Right ventricle myocardium superior (tissue), 1 donor: ENCODE data around the gene GNGT1. TPM values are rescaled to one million over a fixed set of nuclear protein-coding genes. Genes with fewer than 3 reads are reported as not detected.
"Not testable (repeated sequence)": the region's sequence is repeated elsewhere in the genome, so short reads cannot be mapped to it uniquely, and the experiment has no call there.

ENCODE experiments used
- ATAC-seq: fragments of 200-7000 bp; cut with Tn5 transposase; one replicate; pipeline ENCODE4 v1.9.1; 2020; ENCODE audit warnings: mild to moderate bottlenecking; ENCODE audit not compliant: poor library complexity
- DNase-seq: peaks from one replicate; pipeline ENCODE4 v3.0.0-alpha.2; 2020
- intact Hi-C: fragments of 100-400 bp; cut with DNase I; formaldehyde crosslinking; loops from one replicate; pipeline ENCODE4 v1.11.2; 2022
- total RNA-seq: library from RNA; stranded (reverse); fragmentation: NEBNext Ultra II Directional; extraction: Animal tissue kit (Norgen Biotek cat#: 25700); gene quantifications from one replicate; pipeline ENCODE4 v1.2.1, GENCODE V29; 2021
- donor health status: DM: no; HTN: yes; CAD: no; lungs with severe emphysema.

The GNGT1 gene
- total RNA-seq, 1 donor from 2014 or later: not detected

- ATAC-seq (no peak), DNase-seq (no peak)
- intact Hi-C loops: no loop called here
Observed at GRCh38 chr7:93895859-93896600, 10.3 kb upstream of the GNGT1 start.

DNA sequence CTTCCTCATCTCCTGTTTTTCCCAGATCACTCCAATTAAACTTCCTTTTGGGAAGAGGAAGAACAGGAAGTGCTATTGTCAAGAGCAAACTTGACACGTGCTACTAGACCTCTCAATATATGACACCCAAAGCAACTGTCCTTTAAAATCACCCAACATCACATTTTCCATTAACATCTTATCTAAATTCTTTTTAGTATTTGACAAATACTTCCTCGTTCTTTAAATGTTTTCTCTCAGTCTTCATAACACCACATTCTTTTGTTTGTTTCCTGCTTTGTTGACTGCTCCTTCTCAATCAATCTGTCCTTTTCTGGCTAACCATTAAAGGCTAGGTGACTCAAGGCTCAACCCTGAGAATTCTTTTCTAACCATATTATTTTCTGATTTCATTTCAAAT is 8.7 kb upstream of the GNGT1 start:
- DNase-seq: no peak
- intact Hi-C loops: no loop called here
- no peak for ATAC-seq

GRCh38 chr7:93902777-93903423 is 3.5 kb upstream of the GNGT1 start:
- DNase-seq: no peak
- peak; percentile 67 for ATAC-seq

DNA sequence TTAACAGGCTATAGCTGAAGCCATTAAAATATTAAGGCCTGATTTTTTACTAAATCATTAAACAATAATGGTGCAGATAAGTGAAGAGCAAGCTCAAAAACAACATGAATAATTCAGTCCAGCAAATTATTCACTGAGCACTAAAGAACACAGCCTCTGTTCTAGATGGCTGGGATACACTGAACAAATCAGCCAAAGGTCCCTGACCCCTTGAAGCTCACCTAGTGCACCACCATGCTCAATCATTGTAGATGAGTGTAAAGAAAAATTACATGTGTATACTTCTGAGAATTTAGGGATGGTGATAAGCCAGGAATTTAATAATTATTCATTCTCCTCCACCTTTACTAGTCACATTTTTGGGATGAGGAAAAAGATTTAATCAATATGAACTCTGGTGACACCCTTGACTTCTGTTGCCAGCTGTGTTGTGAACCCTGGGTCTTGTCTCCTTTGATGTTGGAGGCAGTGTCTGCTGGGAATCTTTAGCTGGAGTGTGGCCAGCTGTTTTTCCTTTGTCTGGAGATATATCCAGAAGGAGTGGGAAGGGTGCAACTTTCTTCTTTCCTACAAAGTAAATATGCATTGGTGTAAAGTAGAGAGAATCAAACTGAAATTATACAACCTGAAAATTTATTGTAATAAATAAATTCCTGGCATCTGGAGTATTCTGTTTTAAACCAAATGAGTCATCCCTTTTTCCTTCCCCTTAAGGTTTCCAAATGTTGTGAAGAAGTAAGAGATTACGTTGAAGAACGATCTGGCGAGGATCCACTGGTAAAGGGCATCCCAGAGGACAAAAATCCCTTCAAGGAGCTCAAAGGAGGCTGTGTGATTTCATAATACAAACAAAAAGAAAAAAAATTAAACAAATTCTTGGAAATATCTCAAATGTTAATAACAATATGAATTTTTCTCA is 4.0 kb downstream of the GNGT1 start:
- ATAC-seq (peak; percentile 83), DNase-seq (no peak)
- intact Hi-C loops: no loop called here

More at GRCh38 chr7:93902777-93903423, 3.5 kb upstream of the GNGT1 start:
- intact Hi-C loops: loop anchor here (5.0 to 10.0 kb wide), 2 partner anchors 184 to 372 kb away; no protein-coding TSS in a partner anchor

DNA sequence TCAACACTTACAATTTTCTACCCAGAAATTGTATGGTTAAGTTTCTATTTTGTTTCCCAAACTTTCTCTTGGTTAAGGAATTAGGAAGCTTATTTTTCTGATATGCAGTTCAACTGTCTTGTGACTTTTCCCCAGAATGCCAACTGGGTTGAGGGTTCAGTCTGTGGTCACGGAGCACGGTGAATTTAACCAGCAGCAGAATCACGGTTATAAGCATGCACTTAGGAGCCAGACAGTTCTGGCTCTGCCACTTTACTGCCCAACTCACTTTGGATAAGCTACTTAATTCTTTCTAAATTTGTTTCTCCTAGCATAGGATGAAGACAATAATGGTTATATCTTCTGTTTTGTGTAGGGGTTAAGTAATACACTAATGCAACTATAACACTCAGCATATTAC is 4.9 kb downstream of the GNGT1 start:
- intact Hi-C loops, DNase-seq: not testable (repeated sequence)
- ATAC-seq: peak; percentile 71

DNA sequence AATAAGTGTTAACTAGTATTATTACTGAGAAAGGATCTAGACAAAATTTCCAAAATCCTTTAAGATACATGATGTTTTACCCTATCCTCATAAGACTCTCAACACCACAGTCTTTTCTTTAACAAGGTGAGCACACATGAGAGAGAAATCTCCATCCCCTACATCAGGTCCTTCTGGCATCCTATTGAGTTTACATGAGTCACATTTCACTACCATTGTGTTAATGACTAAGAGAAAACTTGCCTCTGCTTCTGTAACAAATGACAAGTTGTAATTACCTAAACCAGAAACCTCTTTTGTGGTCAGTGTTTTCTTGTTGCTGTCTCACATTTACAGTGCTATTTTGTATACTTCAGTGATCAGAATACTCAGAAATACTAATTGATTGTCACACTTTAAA is 5.3 kb downstream of the GNGT1 start:
- intact Hi-C loops, DNase-seq, ATAC-seq: not testable (repeated sequence)

DNA sequence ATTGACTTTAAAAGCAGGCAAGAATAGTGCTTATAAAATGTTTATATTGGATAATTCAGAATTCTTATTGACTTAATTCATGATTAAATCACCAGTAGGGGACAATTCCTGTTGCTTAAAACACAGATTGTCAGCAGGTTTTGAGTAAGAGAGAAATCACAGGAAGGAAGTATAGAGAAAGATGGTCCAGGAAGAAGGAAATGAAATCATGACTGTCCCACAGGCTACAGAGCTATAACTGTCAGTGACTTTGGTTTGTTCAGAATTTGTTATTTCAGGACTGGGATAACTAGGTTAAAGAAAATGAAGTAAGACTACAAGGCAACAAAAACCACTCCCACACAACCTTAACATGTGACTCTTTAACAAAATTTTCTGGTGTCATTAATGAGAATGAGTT is 6.8 kb downstream of the GNGT1 start:
- no peak for ATAC-seq
- no peak for DNase-seq
- intact Hi-C loops: no loop called here

GRCh38 chr7:93914581-93915066 is 8.3 kb downstream of the GNGT1 start:
- intact Hi-C loops: no loop called here
- DNase-seq: no peak
- peak; percentile 66 for ATAC-seq

GRCh38 chr7:93915206-93915842 is 9.0 kb downstream of the GNGT1 start:
- peak; percentile 75 for ATAC-seq
- intact Hi-C loops, DNase-seq: not testable (repeated sequence)

DNA sequence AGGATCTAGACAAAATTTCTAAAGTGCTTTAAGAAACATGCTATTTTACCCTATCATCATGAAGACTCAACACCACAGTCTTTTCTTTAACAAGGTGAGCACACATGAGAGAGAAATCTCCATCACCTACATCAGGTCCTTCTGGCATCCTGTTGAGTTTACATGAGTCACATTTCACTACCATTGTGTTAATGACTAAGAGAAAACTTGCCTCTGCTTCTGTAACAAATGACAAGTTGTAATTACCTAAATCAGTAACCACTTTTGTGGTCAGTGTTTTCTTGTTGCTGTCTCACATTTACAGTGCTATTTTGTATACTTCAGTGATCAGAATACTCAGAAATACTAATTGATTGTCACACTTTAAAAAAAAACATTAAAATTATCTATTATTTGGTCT is 9.5 kb downstream of the GNGT1 start:
- DNase-seq, intact Hi-C loops, ATAC-seq: not testable (repeated sequence)

GRCh38 chr7:93916315-93916714 is 9.9 kb downstream of the GNGT1 start:
- ATAC-seq, DNase-seq, intact Hi-C loops: not testable (repeated sequence)

DNA sequence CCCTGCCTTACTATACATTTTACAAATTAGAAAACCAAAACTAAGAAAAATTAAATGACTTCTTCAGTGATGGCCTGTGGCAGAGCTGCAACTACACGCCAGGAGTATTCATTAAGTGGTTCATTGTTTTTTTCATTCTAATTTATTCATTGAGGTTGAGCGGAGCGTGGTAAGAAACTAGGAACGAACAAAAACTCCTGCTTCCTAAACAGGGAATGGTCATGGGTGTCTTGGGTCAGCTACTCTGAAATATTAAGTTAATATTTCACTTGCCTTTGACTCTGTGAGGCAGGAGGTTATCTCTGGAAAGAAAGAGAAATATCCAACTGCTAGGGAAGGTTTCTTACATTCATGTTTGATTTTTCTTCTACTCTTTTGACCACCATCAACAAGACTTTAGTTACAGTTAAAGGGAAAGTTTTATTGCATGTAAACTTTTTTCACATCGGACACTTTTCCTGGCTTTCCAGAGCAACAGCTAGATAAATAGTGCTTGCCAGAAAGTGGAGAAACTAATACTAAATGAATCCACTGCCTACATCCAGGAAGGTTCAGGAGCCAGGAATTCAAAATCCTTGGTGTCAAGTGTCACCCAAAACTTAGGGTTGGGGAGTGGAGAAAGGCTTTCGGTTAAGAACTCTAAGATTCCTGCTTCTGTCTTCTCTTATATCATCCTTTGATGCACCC is 14.3 kb downstream of the GNGT1 start:
- DNase-seq: no peak
- intact Hi-C loops: no loop called here
- ATAC-seq: no peak

GRCh38 chr7:93921186-93921585 is 14.8 kb downstream of the GNGT1 start:
- no peak for DNase-seq
- intact Hi-C loops: no loop called here
- no peak for ATAC-seq

- ATAC-seq (peak; percentile 95), DNase-seq (peak; percentile 91)
- intact Hi-C loops: no loop called here
Observed at GRCh38 chr7:93921607-93922566, 15.5 kb downstream of the GNGT1 start, which contains the start of gene GNG11. Gene GNG11, plus strand, starts transcription at chr7:93921735. Its CDS starts 403 bp downstream, at chr7:93922138.

DNA sequence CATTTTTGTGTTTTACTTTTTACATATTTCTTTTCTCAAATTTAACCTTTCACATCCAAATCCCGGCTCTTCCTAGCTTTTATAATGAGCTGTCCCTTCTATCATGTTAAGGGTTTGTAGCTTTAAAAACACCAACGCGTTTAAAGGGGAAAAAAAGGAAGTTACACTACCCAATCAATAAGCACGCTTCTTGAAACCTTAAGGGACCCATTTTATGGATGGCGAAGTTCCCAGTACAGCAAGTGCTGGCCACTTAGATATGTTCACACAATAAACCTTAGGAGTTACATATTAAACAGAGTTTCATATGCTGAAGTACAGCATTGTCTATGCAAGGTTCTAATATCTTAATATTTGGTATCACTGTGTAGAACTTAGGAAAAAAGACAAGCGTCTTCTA is 16.9 kb downstream of the GNGT1 start:
- DNase-seq (no peak), ATAC-seq (peak; percentile 10)
- intact Hi-C loops: no loop called here

DNA sequence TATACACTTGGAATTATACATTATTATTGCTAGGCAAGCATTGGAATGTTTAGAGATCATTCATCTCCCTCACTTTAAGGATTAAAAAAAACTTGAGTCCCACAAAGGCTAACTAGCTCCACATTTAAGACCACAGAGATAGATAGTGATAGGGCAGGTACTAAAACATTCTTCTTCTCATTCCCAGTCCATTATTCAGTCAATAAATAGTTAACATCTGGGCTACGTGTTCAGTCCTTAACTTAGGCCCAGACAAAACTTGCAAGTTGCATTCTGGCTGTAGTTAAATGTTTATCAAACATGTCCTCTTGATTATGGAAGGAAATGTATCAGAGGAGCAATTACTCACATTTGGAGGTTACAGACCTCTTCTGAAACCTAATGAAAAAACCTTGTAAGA is 17.6 kb downstream of the GNGT1 start:
- DNase-seq (no peak), ATAC-seq (no peak)
- intact Hi-C loops: no loop called here

GRCh38 chr7:93926800-93927199 is 20.4 kb downstream of the GNGT1 start:
- DNase-seq (no peak), ATAC-seq (no peak)
- intact Hi-C loops: no loop called here
